GM18517 (cell line): ENCODE results near the gene MICAL3.

Experiments used
- ATAC-seq: cut with Tn5 transposase; IDR thresholded peaks from one replicate; pipeline ENCODE4 v1.9.1; 2021; ENCODE audit warnings: mild to moderate bottlenecking, moderate library complexity; ENCODE audit not compliant: unreplicated experiment

The MICAL3 gene

GRCh38 chr22:17919276-17920144 is 104.9 kb downstream of the MICAL3 start:
- ATAC-seq = no peak

DNA sequence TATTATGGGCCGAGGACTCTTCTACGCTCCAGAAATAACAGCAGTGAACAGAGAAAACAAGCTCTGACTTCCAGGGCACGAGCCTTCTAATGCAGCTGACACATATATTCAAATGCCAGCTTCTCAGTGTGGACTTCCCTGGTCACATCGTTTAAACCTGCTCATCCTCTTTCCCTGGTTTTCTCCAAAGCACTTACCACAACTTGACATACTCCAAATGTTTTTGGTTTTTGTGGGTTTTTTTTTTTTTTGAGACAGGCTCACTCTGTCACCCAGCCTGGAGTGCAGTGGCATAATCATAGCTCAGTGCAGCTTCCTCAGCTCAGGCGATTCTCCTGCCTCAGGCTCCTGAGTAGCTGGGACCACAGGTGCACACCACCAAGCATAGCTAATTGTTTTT is 105.5 kb downstream of the MICAL3 start:
- no peak for ATAC-seq

GRCh38 chr22:17917490-17917983 is 106.8 kb downstream of the MICAL3 start:
- no peak for ATAC-seq

GRCh38 chr22:17916226-17916889 is 108.0 kb downstream of the MICAL3 start:
- ATAC-seq = no peak

GRCh38 chr22:17915676-17916075 is 108.7 kb downstream of the MICAL3 start:
- no peak for ATAC-seq

- no peak for ATAC-seq
Measured at GRCh38 chr22:17915188-17915587, 109.2 kb downstream of the MICAL3 start.

GRCh38 chr22:17914474-17914873 is 109.9 kb downstream of the MICAL3 start:
- no peak for ATAC-seq

- no peak for ATAC-seq
Measured at GRCh38 chr22:17913801-17914347, 110.5 kb downstream of the MICAL3 start.

- no peak for ATAC-seq
Measured at GRCh38 chr22:17912945-17913721, 111.2 kb downstream of the MICAL3 start.

GRCh38 chr22:17911887-17912286 is 112.5 kb downstream of the MICAL3 start:
- no peak for ATAC-seq

GRCh38 chr22:17911312-17911705 is 113.1 kb downstream of the MICAL3 start:
- ATAC-seq = no peak

DNA sequence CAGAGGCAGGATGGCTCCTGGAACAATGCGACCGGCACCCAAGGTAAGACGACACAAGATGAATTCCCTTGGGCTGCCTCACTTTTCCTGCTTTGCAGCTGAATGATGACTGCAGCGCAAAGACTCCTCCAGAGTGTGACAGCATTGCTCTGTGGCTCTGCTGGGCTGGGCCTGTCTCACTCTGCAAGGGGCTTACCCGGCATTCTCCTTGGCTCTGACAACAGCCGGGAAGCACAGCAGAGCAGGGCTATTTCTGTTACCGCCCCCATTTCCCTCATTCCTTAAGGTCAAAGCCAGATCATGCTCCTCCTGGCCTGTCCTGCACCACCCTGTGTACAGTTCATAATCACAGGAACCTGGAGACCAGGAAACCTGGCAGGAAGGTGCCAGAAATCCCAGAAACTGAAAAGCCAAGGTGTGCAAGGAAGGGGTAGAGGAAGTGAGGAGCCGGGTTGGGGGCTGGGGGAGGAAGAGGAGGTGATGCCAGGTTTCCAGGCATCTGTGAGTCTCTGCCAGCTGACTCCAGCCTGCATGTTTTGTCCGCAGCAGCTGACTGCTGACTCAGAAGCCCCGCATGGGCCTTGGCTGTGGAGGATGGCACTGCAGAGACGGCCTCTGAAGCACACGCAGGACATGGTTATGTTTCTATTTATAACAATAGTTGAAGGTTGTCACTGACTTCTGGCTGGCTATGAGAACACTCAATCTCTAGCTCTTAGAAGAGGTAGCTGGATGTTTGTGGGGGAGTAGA is 113.6 kb downstream of the MICAL3 start:
- no peak for ATAC-seq

GRCh38 chr22:17907748-17908051 is 116.7 kb downstream of the MICAL3 start:
- no peak for ATAC-seq

DNA sequence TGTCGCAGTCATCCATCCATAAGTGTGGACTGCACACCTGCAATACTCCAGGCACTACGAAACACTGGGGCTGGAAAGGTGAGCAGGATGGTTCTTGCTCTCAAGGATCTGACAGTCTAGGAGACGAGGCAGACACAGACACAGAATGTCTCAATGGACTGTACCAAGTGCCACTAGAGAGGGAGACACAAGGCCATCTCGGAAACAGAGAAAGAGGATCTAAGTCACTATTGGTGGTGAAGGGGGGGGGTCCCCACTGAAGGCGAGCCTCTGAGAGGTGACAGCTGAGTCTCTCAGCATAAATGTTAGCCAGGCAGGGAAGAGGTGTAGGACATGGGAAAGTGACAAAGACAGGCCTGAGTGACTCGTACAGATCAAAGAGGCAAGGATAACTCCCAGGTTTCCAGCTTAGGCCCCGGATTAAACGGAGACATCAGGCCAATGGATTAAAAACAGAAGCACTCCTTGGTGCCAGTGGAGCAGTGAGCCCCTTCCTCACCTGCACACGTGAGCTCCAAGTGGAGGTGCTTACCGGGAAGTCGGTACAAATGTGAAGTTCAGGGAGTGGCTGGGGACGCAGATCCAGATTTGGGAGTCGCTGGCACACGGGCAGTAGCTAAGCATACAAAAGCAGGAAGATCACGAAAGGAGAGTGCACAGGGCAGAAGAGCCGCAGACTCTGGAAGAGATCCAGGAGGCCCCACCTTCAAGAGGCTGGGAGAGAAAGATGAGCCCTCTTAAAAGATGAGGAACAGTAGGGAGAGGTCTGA is 117.2 kb downstream of the MICAL3 start:
- ATAC-seq = no peak

- no peak for ATAC-seq
Measured at GRCh38 chr22:17905445-17905844, 118.9 kb downstream of the MICAL3 start.

DNA sequence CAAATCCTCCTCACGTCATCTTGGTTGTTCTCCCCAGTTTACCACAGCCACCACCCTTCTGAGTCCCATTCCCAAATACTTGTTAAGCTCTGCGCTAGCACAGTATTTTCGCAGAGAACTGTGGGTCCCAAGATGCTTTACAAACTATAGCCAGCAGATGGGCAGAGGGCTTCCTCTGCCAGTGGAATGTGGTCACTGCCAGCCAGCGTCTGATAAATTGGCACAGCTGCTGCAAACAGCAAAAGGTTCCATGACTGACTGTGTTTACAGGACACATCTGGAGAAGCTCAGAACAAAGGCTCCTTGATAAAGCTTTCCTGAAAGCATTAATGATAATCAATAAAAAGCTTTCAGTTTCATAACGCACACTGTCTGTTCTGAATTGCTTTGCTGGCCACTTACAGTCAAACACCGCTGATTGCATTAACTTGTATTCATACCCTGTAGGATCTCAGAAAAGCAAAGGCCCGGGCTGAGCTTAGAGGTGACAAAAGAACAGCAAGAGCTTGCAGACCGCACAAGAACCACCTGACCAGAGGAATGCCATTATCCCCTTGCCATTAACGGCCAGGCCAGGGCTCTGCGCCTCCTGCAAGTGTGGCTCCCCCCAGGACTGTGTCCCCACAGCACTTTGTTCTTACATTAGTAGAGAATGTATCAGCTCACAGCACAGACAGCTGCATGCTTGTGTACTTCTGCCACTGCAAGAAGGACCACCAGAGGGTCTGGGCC is 120.6 kb downstream of the MICAL3 start:
- no peak for ATAC-seq

DNA sequence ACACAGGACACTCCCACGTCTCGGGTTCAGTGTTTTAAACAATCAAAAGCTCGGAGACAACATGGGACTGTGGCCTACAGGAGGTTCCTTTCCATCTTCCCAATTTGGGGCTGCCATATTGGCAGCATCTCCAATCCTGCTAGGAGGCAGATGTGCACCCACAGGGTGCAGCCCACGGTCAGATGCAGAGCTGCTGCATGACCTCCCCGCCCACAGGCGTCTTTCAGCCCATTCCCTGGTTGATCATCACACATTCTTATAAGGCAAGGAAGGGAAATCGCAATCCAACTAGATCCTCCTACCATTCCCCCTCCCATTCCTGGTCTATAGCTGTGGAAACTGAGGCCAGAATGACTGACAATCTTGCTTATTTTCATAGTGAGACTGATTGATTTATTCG is 121.4 kb downstream of the MICAL3 start:
- no peak for ATAC-seq

DNA sequence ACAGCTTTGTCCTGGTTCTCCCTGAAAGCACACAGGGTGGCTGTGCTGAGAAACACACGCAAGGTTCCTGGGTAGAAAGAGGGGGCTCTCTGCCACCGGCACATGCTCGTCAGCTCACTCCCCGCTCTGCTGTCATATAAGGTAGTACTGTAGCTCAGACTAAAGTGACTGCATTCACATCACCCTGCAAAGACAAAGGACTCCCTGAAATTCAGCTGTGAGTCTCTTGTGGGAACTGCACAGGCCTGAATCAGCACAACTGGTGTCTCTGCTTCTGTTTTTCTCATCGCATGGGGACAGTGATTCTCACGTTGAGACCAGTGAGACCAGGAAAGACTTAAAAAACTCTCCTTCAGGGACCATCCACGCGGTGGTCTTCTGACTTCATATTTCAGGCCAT is 126.0 kb downstream of the MICAL3 start:
- ATAC-seq = no peak

- ATAC-seq = no peak
Measured at GRCh38 chr22:17897858-17898257, 126.5 kb downstream of the MICAL3 start.
